ENCODE measurements around the gene KIAA0319L. TPM values are rescaled to one million over a fixed set of nuclear protein-coding genes. Genes with fewer than 3 reads are reported as not detected.

The KIAA0319L gene
- total RNA-seq, 1 donor from 2014 or later: 58.3 TPM

GRCh38 chr1:35564884-35565741 lies 7.9 kb upstream of the KIAA0319L start:
- Histone ChIP-seq H3K9ac (no peak overlapping the region), H3K27me3 (peaks cover 10% of the 10 kb centered on the region), H3K4me2 (no peak overlapping the region), H3K27ac (no peak overlapping the region), H3K4me3 (no peak overlapping the region), H3K79me2 (ENCODE audit: low read depth) (no peaks in the 10 kb centered on the region), H3K9me3 (ENCODE audit: low read depth) (no peaks in the 10 kb centered on the region), H2AFZ (replicated peaks) (no peak overlapping the region), H3F3A (ENCODE audit: low read depth) (peaks cover 11% of the 10 kb centered on the region), H3K36me3 (no peaks in the 10 kb centered on the region), H4K20me1 (ENCODE audit: low read depth) (peaks cover 8% of the 10 kb centered on the region), H3K4me1 (no peaks in the 10 kb centered on the region)
- Mint-ChIP-seq H3K4me1 (peaks cover 9% of the 10 kb centered on the region), H3K27ac (no peak overlapping the region), H3K4me3 (peak overlapping the region; percentile 57), H3K36me3 (peaks cover 14% of the 10 kb centered on the region), H3K9me3 (no peaks in the 10 kb centered on the region), H3K27me3 (ENCODE audit: insufficient read depth, low read depth) (peaks cover 3% of the 10 kb centered on the region)
- TF ChIP-seq CTCF (IDR thresholded peaks at IDR 0.05): no peak
- no peak for DNase-seq (ENCODE audit: low spot score)

- peak overlapping the region; percentile 57 for H3K4me3 Mint-ChIP-seq
- Histone ChIP-seq H4K20me1 (ENCODE audit: low read depth) (peaks cover 11% of the 10 kb centered on the region), H3K27ac (no peak overlapping the region), H3K79me2 (ENCODE audit: low read depth) (no peaks in the 10 kb centered on the region), H3K4me2 (no peak overlapping the region), H2AFZ (replicated peaks) (no peak overlapping the region), H3K4me1 (no peaks in the 10 kb centered on the region), H3K36me3 (no peaks in the 10 kb centered on the region), H3K4me3 (no peak overlapping the region), H3K27me3 (peaks cover 1% of the 10 kb centered on the region), H3K9me3 (ENCODE audit: low read depth) (no peaks in the 10 kb centered on the region), H3F3A (ENCODE audit: low read depth) (peaks cover 11% of the 10 kb centered on the region), H3K9ac (no peak overlapping the region)
- H3K27me3 Mint-ChIP-seq (ENCODE audit: insufficient read depth, low read depth): peaks cover 3% of the 10 kb centered on the region
- TF ChIP-seq EZH2 (IDR thresholded peaks at IDR 0.05) (no peak), CTCF (IDR thresholded peaks at IDR 0.05) (peak; percentile 82)
- peaks cover 14% of the 10 kb centered on the region for H3K36me3 Mint-ChIP-seq
- DNase-seq (ENCODE audit: low spot score): peak; percentile 88
- no peak overlapping the region for H3K27ac Mint-ChIP-seq
- H3K4me1 Mint-ChIP-seq: peaks cover 15% of the 10 kb centered on the region
- H3K9me3 Mint-ChIP-seq: no peaks in the 10 kb centered on the region
These were observed 7.1 kb upstream of the KIAA0319L start for GRCh38 chr1:35564037-35564883.

- Histone ChIP-seq H3K27me3 (no peaks in the 10 kb centered on the region), H3F3A (ENCODE audit: low read depth) (peaks cover 11% of the 10 kb centered on the region), H3K9me3 (ENCODE audit: low read depth) (no peaks in the 10 kb centered on the region), H3K9ac (no peak overlapping the region), H2AFZ (replicated peaks) (no peak overlapping the region), H3K36me3 (no peaks in the 10 kb centered on the region), H3K4me2 (no peak overlapping the region), H3K27ac (no peak overlapping the region), H3K79me2 (ENCODE audit: low read depth) (no peaks in the 10 kb centered on the region), H3K4me1 (peaks cover 8% of the 10 kb centered on the region), H3K4me3 (no peak overlapping the region), H4K20me1 (ENCODE audit: low read depth) (peaks cover 18% of the 10 kb centered on the region)
- TF ChIP-seq EZH2phosphoT487 (IDR thresholded peaks at IDR 0.05): no peak
- TF ChIP-seq EZH2 (IDR thresholded peaks at IDR 0.05): no peak
- TF ChIP-seq CTCF (IDR thresholded peaks at IDR 0.05): no peak
- no peak for DNase-seq (ENCODE audit: low spot score)
- H3K36me3 Mint-ChIP-seq: peaks cover 14% of the 10 kb centered on the region
- no peak overlapping the region for H3K4me3 Mint-ChIP-seq
- no peaks in the 10 kb centered on the region for H3K9me3 Mint-ChIP-seq
- no peak overlapping the region for H3K27ac Mint-ChIP-seq
- peaks cover 19% of the 10 kb centered on the region for H3K4me1 Mint-ChIP-seq
- peaks cover 3% of the 10 kb centered on the region for H3K27me3 Mint-ChIP-seq (ENCODE audit: insufficient read depth, low read depth)
These were observed 6.0 kb upstream of the KIAA0319L start for GRCh38 chr1:35563166-35563565.

Data from neural progenitor cell (in vitro differentiated cells).